GM11168 (cell line): ENCODE data around the gene WDR43.

Experiments used
- in situ Hi-C: fragments of 300-500 bp; cut with MboI; formaldehyde crosslinking; loops from one replicate; pipeline ENCODE4 v1.12.0; 2022; ENCODE audit warnings: low sequenced_read_pairs; ENCODE audit not compliant: unreplicated experiment

WDR43 gene

DNA sequence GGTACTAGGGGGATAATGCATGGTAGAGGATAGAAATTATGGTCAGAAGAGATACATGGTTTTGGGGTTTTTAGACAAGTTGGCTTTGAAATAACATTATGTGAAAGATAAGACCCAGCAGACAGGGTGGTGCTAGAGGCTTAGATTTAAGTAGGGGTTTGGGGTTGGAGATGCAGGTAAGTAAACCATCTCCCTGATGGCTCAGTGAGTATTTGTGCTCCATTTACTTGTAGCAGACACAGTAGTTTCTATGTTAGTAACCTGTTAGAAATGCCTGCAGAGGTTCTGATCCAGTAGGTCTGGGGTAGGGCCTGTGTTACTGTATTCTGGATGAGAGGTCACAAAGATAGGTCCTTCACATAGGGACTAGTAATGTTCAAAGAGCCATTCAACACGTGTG, 13.7 kb downstream of the WDR43 start:
- in situ Hi-C loops, result no loop called here

DNA sequence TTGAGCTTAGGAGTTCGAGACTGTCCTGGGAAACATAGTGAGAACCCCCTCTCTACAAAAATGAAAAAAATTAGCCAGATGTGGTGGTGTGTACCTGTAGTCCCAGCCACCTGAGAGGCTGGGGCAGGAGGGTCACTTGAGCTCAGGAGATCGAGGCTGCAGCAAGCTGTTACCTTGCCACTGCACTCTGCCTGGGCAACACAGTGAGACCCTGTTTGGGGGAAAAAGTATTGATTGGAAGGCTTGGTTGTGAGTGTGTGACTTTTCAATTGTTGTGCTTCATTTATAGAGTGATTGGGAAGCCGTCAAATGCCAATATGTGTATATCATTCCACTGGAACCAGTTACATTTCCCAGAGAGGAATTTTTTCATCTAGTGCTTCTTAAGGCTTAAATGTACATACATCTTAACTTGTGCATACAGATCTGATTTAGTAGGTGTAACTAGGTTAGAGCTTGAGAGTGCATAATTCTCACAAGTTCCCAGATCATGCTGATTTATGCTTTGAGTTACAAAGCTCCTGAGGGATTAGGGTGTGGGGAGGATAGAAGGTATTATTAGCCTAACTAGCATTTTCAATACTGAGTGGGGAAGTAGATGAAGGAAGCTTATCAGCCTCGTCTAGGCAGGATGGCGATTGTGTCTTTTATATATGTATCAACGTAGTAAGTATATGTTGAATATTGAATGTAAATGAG, 15.3 kb downstream of the WDR43 start:
- in situ Hi-C loops, result no loop called here

GRCh38 chr2:28915939-28916338, 21.5 kb downstream of the WDR43 start:
- in situ Hi-C loops, result no loop called here

- in situ Hi-C loops, result no loop called here
Measured at GRCh38 chr2:28926847-28927246, 32.4 kb downstream of the WDR43 start.

- in situ Hi-C loops, result no loop called here
Measured at GRCh38 chr2:28927469-28927868, 33.0 kb downstream of the WDR43 start.

GRCh38 chr2:28927878-28928277, 33.4 kb downstream of the WDR43 start:
- in situ Hi-C loops, result no loop called here

DNA sequence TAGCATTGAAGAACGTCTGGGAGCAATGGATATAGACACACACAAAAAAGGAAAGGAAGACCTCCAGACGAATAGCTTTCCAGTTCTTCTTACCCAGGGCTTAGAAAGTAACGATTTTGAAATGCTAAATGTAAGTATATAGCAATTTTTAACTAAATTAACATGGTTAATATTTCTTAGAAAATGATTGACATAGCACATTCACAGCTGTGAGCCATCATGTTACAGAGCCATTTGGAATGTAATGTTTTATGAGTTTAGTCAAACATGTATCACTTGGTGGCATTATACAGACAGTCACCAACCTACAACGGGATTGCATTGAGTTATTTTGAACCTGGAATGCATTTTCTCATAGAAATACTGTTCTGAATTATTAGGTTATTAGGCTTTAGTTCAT, 35.1 kb downstream of the WDR43 start:
- in situ Hi-C loops, result no loop called here

DNA sequence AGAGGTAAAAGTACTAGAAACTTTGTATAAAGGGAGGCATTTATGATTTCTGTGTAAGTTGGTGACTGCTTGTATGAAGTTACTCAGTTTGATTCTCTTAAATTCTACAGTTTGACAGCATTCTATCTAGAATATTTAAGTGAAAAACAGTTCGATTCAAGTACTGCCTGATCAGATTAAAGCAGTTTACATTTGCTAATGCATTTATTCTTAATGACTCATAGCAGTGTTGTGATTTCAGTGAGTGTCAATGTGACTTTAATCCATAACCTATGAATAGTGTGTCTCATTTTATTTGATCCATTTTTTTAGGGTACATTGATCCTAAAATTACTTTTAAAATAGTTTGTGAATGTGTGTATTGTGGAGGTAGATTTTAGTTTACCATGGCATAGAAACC, 35.7 kb downstream of the WDR43 start:
- in situ Hi-C loops, result no loop called here

DNA sequence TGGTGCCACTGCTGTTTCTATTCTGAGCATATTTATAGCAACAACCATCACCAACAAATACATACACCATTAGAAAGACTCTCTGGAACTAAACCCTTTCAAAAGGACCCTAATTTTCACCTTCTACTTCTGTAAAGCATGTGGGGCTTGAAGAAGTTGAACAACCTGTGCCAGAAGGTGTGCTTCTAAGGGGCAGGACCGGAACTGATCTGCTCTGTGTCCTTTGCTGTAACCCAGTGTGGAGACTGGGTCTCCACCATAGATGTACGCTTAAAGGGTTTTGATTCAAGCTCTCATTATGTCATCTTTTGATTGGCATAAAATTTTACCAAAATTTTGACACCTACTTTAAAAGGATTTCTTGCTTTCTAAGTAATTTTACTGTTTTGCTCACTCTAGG, 40.3 kb downstream of the WDR43 start:
- in situ Hi-C loops, result no loop called here

DNA sequence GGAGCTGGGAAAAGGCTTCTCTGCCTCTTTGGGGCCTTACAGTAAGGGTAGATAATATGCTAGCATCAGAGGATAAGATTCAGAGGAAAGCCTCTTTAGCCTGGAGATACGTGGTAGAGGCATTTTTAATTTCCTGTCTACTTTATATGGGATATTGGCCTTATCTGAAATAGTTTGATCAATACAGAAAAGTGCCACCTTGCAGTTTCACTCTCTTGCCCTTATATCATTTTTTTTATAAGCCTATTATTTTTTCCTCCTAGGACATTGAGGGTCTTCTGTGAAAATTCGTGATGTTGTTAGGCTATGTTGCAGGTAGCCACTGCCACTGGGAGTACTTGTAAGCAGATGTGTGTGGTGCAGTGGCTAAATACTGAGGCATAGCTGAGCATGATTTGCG, 46.5 kb downstream of the WDR43 start:
- in situ Hi-C loops, result no loop called here

- in situ Hi-C loops, result no loop called here
Measured at GRCh38 chr2:28944535-28945248, 50.2 kb downstream of the WDR43 start.

- in situ Hi-C loops, result no loop called here
Measured at GRCh38 chr2:28948160-28948559, 53.7 kb downstream of the WDR43 start.

DNA sequence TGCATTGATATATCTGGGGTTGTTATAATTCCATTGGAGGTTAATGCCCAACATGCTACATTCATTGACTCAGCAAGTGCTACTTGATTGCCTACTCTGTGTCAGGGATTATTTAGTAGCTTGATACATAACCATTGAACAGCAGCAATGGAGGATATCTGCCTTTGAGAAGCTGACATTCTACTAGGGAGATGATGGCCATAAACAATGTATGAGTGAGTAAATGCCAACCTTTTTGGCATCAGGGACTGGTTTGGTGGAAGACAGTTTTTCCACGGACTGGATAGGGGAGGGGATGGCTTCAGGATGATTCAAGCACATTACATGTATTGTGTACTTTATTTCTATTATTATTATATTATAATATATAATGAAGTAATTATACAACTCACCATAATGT, 54.7 kb downstream of the WDR43 start:
- in situ Hi-C loops, result no loop called here

- in situ Hi-C loops, result no loop called here
Measured at GRCh38 chr2:28949617-28950305, 55.3 kb downstream of the WDR43 start.

GRCh38 chr2:28950941-28951630, 56.6 kb downstream of the WDR43 start:
- in situ Hi-C loops, result no loop called here

DNA sequence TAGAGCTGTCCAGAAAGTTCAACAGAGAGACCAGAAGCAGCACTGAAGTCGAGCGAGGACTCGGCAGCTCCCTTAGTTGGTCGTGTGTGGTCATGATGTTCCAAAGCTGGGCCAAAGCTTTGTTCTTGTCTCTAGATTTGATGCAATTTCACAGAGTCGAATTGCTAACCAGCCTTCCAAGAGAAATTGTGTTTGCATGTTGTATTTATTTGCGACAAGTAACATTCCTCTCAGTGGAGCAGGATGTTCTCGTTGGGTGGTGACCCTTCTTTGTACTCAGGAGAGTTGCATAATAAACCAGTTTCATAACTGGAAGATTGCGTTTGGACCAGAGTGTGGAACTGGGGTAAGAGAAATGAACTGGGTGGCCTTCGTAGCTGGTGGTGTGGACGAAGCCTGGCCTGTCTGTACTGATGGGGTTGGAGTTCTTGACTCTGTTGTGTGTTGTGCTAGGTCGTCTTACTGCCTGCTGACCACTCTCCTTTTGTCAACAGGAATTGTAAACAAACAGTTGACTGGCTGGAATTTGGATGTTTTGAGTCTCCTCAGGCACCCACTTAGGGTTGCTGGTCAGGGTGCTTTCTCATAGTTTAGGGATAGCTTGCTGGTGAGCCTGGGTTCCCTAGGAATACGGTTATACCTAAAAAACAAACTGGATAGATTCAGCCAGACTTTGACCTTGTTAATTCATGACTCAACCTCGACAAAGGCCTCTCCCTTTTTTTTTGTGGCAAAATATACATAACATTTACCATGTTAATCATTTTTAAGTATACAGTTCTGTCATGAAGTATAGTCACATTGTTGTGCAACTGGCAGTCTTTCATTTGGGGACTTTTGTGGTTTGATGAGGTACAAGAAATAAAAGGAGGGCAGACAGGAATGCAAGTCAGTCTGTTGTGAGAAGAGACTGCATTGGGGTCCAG, 57.7 kb downstream of the WDR43 start:
- in situ Hi-C loops, result no loop called here

DNA sequence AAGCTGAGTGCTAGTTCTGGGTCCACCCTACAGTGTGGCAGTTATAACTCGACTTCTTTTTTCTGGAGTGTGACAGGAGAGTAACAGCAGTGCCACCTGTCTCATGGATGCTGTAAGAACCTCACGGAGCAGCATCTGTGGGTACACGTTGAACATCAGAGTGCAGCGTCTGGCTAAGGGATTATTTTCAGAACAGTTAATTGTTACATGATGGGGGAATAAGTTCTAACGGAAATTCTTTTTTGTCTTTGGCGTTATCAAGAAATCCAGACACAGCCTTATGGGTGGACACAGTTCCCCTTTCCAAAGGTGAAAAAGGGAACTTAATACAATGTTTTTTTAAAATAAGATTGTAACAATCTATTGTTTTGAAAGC, 58.4 kb downstream of the WDR43 start:
- in situ Hi-C loops, result no loop called here

DNA sequence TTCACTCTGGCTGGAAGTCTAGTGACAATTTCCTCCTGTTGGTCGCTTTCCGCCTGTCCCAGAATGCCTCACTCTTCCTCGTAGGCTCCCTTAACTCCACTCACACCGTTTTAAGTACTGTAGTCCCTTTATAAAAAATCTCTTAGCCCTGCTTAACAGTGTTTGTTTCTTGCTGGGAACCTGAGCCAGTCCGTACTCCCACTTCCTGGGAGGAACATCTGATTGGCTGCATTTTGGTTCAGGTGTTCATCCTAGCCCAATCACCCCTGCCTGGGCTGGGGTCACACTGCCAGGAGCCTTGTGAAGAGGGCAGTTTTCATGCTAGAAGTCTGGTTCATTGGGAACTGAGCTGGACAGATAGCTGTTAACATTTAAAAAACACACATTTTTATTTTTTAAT, 61.0 kb downstream of the WDR43 start:
- in situ Hi-C loops, result no loop called here

DNA sequence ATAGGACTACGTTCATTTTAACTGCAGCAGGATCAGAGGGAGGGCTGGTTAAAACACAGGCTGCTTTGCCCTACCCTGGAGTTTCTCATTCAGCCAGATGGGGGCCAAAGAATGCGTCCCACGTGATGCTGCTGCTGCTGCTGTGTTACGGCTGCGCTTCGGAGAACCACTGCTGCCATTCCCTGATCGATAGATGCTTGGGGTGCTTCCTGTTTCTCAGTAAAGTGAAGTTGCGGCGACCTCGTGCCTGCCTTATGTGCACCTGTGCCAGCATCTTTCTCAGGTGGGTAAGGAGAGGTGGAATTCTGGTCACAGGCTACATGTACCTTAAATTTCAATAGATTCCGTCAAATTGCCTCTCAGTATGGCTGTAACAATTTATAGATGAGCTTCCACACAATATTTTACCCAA, 62.0 kb downstream of the WDR43 start:
- in situ Hi-C loops, result no loop called here

DNA sequence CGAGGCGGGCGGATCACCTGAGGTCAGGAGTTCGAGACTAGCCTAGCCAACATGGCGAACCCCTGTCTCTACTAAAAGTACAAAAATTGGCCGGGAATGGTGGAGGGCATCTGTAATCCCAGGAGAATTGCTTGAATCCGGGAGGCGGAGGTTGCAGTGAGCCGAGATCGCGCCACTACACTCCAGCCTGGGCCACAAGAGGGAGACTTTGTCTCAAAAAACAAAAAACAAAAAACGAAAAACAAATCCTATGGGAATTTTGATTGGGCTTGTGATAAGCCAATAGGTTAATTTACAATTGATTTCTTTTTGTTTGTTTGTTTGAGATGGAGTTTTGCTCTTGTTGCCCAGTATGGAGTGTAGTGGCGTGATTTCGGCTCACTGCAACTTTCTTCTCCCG, 62.4 kb downstream of the WDR43 start:
- in situ Hi-C loops, result no loop called here
